Testis (tissue), 2 donors: Measurements from ENCODE around the gene ARHGEF3.

Experiments used
- POLR2A ChIP-seq: fragments of 450-650 bp; IDR thresholded peaks from one replicate; pipeline ENCODE4 v1.6.1; 2017; ENCODE audit warnings: antibody characterized with exemption, mild to moderate bottlenecking, moderate library complexity
- TF ChIP-seq, protein P1 (sequence below), 3 experiments: fragments of 450-650 bp in 2 of 3; fragments of 200-600 bp in 1 of 3; sonication (generic) in 1 of 3; IDR thresholded peaks; one replicate each; pipeline ENCODE4 v1.5.1; 2016 to 2019; ENCODE audit warnings: antibody characterized with exemption in 3 of 3, mild to moderate bottlenecking in 2 of 3, moderate library complexity in 1 of 3

DNA sequence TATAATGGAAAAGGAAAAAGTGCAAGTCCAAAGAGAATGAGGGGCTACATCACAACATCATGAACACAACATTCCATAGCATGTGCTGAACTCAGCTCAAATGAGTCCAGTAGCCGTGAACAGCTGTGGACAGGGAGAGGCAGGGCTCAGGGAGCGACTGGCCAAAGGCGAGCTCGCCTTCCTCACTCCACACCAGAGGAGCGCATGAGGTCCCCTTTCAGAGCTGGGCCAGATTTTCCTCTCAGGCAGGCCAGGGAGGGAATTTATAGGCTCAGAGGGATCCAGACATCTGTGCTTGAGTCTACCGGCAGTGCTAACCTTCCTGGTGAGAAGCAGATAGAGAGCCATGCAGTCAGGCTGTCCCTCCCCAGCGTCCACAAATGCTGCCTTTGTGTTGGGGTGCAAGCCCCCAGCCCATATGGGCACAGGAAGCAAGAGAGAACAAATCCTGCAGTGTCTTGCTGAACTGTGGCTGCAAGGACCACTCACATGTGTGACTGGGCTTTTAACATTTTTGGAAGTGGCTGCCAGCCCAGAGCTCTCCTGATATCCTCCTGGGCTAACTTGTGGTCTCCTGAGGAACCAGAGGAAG is 32.5 kb downstream of the ARHGEF3 start:
- TF ChIP-seq POLR2A, result no peak
- TF ChIP-seq, protein P1, sequence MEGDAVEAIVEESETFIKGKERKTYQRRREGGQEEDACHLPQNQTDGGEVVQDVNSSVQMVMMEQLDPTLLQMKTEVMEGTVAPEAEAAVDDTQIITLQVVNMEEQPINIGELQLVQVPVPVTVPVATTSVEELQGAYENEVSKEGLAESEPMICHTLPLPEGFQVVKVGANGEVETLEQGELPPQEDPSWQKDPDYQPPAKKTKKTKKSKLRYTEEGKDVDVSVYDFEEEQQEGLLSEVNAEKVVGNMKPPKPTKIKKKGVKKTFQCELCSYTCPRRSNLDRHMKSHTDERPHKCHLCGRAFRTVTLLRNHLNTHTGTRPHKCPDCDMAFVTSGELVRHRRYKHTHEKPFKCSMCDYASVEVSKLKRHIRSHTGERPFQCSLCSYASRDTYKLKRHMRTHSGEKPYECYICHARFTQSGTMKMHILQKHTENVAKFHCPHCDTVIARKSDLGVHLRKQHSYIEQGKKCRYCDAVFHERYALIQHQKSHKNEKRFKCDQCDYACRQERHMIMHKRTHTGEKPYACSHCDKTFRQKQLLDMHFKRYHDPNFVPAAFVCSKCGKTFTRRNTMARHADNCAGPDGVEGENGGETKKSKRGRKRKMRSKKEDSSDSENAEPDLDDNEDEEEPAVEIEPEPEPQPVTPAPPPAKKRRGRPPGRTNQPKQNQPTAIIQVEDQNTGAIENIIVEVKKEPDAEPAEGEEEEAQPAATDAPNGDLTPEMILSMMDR (IDR thresholded peaks at IDR 0.05), result no peak
